GM23248 (cell line): Measurements from ENCODE around the gene RABGAP1L. TPM values are rescaled to one million over a fixed set of nuclear protein-coding genes. Genes with fewer than 3 reads are reported as not detected.

Experiments used
- DNase-seq: peaks from one replicate; pipeline ENCODE4 v3.0.0-alpha.2; 2015
- H2AFZ ChIP-seq: fragments of 200-600 bp; sonication (generic); 2 replicates; pipeline ENCODE4 v1.6.1; 2016; ENCODE audit warnings: antibody characterized with exemption
- H3F3A ChIP-seq: fragments of 200-600 bp; sonication (generic); 2 replicates; pipeline ENCODE4 v1.6.1; 2016; ENCODE audit warnings: mild to moderate bottlenecking, antibody characterized with exemption, mixed run types; ENCODE audit not compliant: insufficient read depth
- H3K27ac ChIP-seq: fragments of 200-600 bp; sonication (generic); 2 replicates; pipeline ENCODE4 v1.5.1; 2016; ENCODE audit warnings: mild to moderate bottlenecking
- H3K27me3 ChIP-seq: fragments of 200-600 bp; sonication (generic); replicated peaks from 2 replicates; pipeline ENCODE4 v1.6.1; 2016; ENCODE audit warnings: mild to moderate bottlenecking; ENCODE audit not compliant: insufficient read depth
- H3K36me3 ChIP-seq: fragments of 200-600 bp; sonication (generic); 2 replicates; pipeline ENCODE4 v1.6.1; 2016; ENCODE audit warnings: low read depth, mild to moderate bottlenecking
- H3K4me1 ChIP-seq: fragments of 200-600 bp; sonication (generic); 2 replicates; pipeline ENCODE4 v1.6.1; 2016; ENCODE audit warnings: mild to moderate bottlenecking; ENCODE audit not compliant: insufficient read depth
- H3K4me2 ChIP-seq: fragments of 200-600 bp; sonication (generic); one replicate; pipeline ENCODE4 v1.6.1; 2016; ENCODE audit warnings: mild to moderate bottlenecking; ENCODE audit not compliant: unreplicated experiment
- H3K4me3 ChIP-seq: fragments of 200-600 bp; sonication (generic); 2 replicates; pipeline ENCODE4 v1.5.1; 2016; ENCODE audit warnings: mild to moderate bottlenecking
- H3K79me2 ChIP-seq: fragments of 200-600 bp; sonication (generic); 2 replicates; pipeline ENCODE4 v1.6.1; 2016; ENCODE audit warnings: mild to moderate bottlenecking; ENCODE audit not compliant: insufficient read depth
- H3K9ac ChIP-seq: fragments of 200-600 bp; sonication (generic); 2 replicates; pipeline ENCODE4 v1.6.1; 2016; ENCODE audit warnings: mild to moderate bottlenecking
- H3K9me2 ChIP-seq: fragments of 200-600 bp; sonication (generic); 2 replicates; pipeline ENCODE4 v1.6.1; 2016; ENCODE audit warnings: mixed run types, mild to moderate bottlenecking, moderate library complexity; ENCODE audit not compliant: insufficient read depth
- H3K9me3 ChIP-seq: fragments of 200-600 bp; sonication (generic); one replicate; pipeline ENCODE4 v1.6.1; 2017; ENCODE audit warnings: low read depth
- H4K20me1 ChIP-seq: fragments of 200-600 bp; sonication (generic); 2 replicates; pipeline ENCODE4 v1.6.0; 2016; ENCODE audit not compliant: insufficient read depth
- EZH2 ChIP-seq: fragments of 200-600 bp; sonication (generic); IDR thresholded peaks from 2 replicates; pipeline ENCODE4 v1.6.1; 2018; ENCODE audit warnings: antibody characterized with exemption, mild to moderate bottlenecking; ENCODE audit not compliant: insufficient read depth, poor library complexity, severe bottlenecking
- EZH2phosphoT487 ChIP-seq: fragments of 200-600 bp; sonication (generic); IDR thresholded peaks from 2 replicates; pipeline ENCODE4 v1.6.1; 2018; ENCODE audit warnings: antibody characterized with exemption, moderate library complexity, mild to moderate bottlenecking, low read depth; ENCODE audit not compliant: insufficient read depth
- WGBS, 2 experiments: methylation state at CpG; one replicate each; pipeline ENCODE4 v1.1.6; 2015 to 2017; ENCODE audit warnings: low lambda C conversion rate in 2 of 2, low coverage in 1 of 2; ENCODE audit errors: missing lambda C conversion rate in 2 of 2; 5-methylcytosine and 5-hydroxymethylcytosine counted together
- in situ Hi-C: fragments of 300-500 bp; cut with MboI; formaldehyde crosslinking; loops from 2 replicates; pipeline ENCODE4 v1.15.0; 2020
- polyA plus RNA-seq: library from polyadenylated mRNA; unstranded; fragments of >200 nt; fragmentation: Nextera tagmentation; extraction: Ambion mirVana; gene quantifications from 2 replicates; pipeline ENCODE4 v1.2.1, GENCODE V29; 2016
- total RNA-seq: library from RNA; depleted of rRNA; stranded (reverse); fragments of >200 nt; shearing (Covaris generic); gene quantifications from 2 replicates; pipeline ENCODE4 v1.2.3, GENCODE V29; 2014

Gene RABGAP1L
- total and polyA plus RNA-seq, 2 experiments from 2014 or later: 13.7 to 21.6 TPM

- H3K9me2 ChIP-seq: no peaks in the 10 kb centered on the region
- no peaks in the 10 kb centered on the region for H3K36me3 ChIP-seq
- H3K4me1 ChIP-seq: no peaks in the 10 kb centered on the region
- H3K9ac ChIP-seq: no peak overlapping the region
- no peaks in the 10 kb centered on the region for H3K9me3 ChIP-seq
- in situ Hi-C loops: no loop called here
- DNase-seq: no peak
- H3K4me3 ChIP-seq: no peak overlapping the region
- TF ChIP-seq EZH2phosphoT487 (no peak), EZH2 (no peak)
- no peaks in the 10 kb centered on the region for H3F3A ChIP-seq
- H3K79me2 ChIP-seq: no peaks in the 10 kb centered on the region
- 40 to 42% methylated on average over 6 of the region's 6 CpGs for WGBS, 2 experiments
- 0 out of 2 replicates have a peak, but pooled peaks cover 3% of the 10 kb centered on the region for H3K27me3 ChIP-seq
- no peak overlapping the region for H3K4me2 ChIP-seq
- H2AFZ ChIP-seq: no peak overlapping the region
- no peak overlapping the region for H3K27ac ChIP-seq
- H4K20me1 ChIP-seq: no peaks in the 10 kb centered on the region
These were observed 28.2 kb upstream of the RABGAP1L start for GRCh38 chr1:174131032-174131638.

- 69 to 73% methylated on average over 3 of the region's 3 CpGs for WGBS, 2 experiments
- Histone ChIP-seq H2AFZ (no peak overlapping the region), H3K4me2 (no peak overlapping the region), H3K27me3 (0 out of 2 replicates have a peak, but pooled peaks cover 3% of the 10 kb centered on the region), H3K79me2 (no peaks in the 10 kb centered on the region), H3K9ac (no peak overlapping the region), H3K9me3 (no peaks in the 10 kb centered on the region), H3K4me1 (no peaks in the 10 kb centered on the region), H3F3A (no peaks in the 10 kb centered on the region), H4K20me1 (no peaks in the 10 kb centered on the region), H3K4me3 (no peak overlapping the region), H3K27ac (no peak overlapping the region), H3K36me3 (no peaks in the 10 kb centered on the region), H3K9me2 (no peaks in the 10 kb centered on the region)
- DNase-seq: no peak
- in situ Hi-C loops: no loop called here
- TF ChIP-seq EZH2phosphoT487 (no peak), EZH2 (no peak)
These were observed 25.2 kb upstream of the RABGAP1L start for GRCh38 chr1:174134003-174134659.

- Histone ChIP-seq H3K9me3 (no peaks in the 10 kb centered on the region), H3K9ac (no peak overlapping the region), H3K36me3 (no peaks in the 10 kb centered on the region), H3K4me3 (no peak overlapping the region), H3K9me2 (no peaks in the 10 kb centered on the region), H3K4me1 (no peaks in the 10 kb centered on the region), H4K20me1 (no peaks in the 10 kb centered on the region), H3K4me2 (no peak overlapping the region), H3K27me3 (0 out of 2 replicates have a peak, but pooled peaks cover 1% of the 10 kb centered on the region), H3K79me2 (no peaks in the 10 kb centered on the region), H3K27ac (no peak overlapping the region), H3F3A (no peaks in the 10 kb centered on the region), H2AFZ (no peak overlapping the region)
- TF ChIP-seq EZH2: no peak
- no peak for TF ChIP-seq EZH2phosphoT487
- 50 to 58% methylated on average over 2 of the region's 2 CpGs for WGBS, 2 experiments
- DNase-seq: no peak
- in situ Hi-C loops: no loop called here
These were observed 24.1 kb upstream of the RABGAP1L start for GRCh38 chr1:174135211-174135610.

GRCh38 chr1:174136714-174137113 lies 22.6 kb upstream of the RABGAP1L start:
- H3K9me3 ChIP-seq: no peaks in the 10 kb centered on the region
- WGBS, 2 experiments: 69 to 72% methylated on average over 1 of the region's 1 CpG
- no peaks in the 10 kb centered on the region for H4K20me1 ChIP-seq
- no peak overlapping the region for H3K4me2 ChIP-seq
- H3K27ac ChIP-seq: no peak overlapping the region
- no peak overlapping the region for H3K4me3 ChIP-seq
- no peaks in the 10 kb centered on the region for H3K9me2 ChIP-seq
- H3K27me3 ChIP-seq: no peaks in the 10 kb centered on the region
- DNase-seq: no peak
- H3K4me1 ChIP-seq: no peaks in the 10 kb centered on the region
- H3K9ac ChIP-seq: no peak overlapping the region
- no peak overlapping the region for H2AFZ ChIP-seq
- H3K36me3 ChIP-seq: no peaks in the 10 kb centered on the region
- no peaks in the 10 kb centered on the region for H3K79me2 ChIP-seq
- no peaks in the 10 kb centered on the region for H3F3A ChIP-seq
- in situ Hi-C loops: no loop called here
- TF ChIP-seq EZH2phosphoT487: no peak
- TF ChIP-seq EZH2: no peak
